BE2C (cell line): ENCODE results near the gene AP1G2.

Experiments
- DNase-seq: peaks from one replicate; pipeline ENCODE4 v3.0.0-alpha.2; 2020
- H3K27me3 ChIP-seq: fragments of 250-450 bp; sonication (Bioruptor Pico); 2 replicates; pipeline ENCODE4 v1.5.1; 2020; ENCODE audit warnings: mild to moderate bottlenecking
- H3K36me3 ChIP-seq: fragments of 250-450 bp; sonication (Bioruptor Pico); 2 replicates; pipeline ENCODE4 v1.5.1; 2020; ENCODE audit warnings: mild to moderate bottlenecking
- H3K4me1 ChIP-seq: fragments of 250-450 bp; sonication (Bioruptor Pico); 2 replicates; pipeline ENCODE4 v1.5.1; 2020
- H3K4me3 ChIP-seq: 2 replicates; pipeline ENCODE4 v1.5.1; 2011; ENCODE audit warnings: low read depth, low read length
- H3K9me3 ChIP-seq: fragments of 250-450 bp; sonication (Bioruptor Pico); 2 replicates; pipeline ENCODE4 v1.5.1; 2020
- CTCF ChIP-seq: IDR thresholded peaks from 2 replicates; pipeline ENCODE4 v1.5.1; 2012; ENCODE audit warnings: mild to moderate bottlenecking, low read depth, low read length

The AP1G2 gene

GRCh38 chr14:23604675-23605170 is 37.1 kb upstream of the AP1G2 start:
- H3K4me3 ChIP-seq, result no peak overlapping the region
- H3K4me1 ChIP-seq, result no peaks in the 10 kb centered on the region
- no peak for TF ChIP-seq CTCF
- H3K9me3 ChIP-seq, result no peaks in the 10 kb centered on the region
- no peaks in the 10 kb centered on the region for H3K36me3 ChIP-seq
- DNase-seq, result no peak
- H3K27me3 ChIP-seq, result peaks cover 8% of the 10 kb centered on the region

GRCh38 chr14:23604148-23604547 is 36.6 kb upstream of the AP1G2 start:
- no peaks in the 10 kb centered on the region for H3K9me3 ChIP-seq
- peaks cover 8% of the 10 kb centered on the region for H3K27me3 ChIP-seq
- H3K4me1 ChIP-seq, result no peaks in the 10 kb centered on the region
- no peak overlapping the region for H3K4me3 ChIP-seq
- TF ChIP-seq CTCF, result no peak
- H3K36me3 ChIP-seq, result no peaks in the 10 kb centered on the region
- DNase-seq, result no peak

- Histone ChIP-seq H3K9me3 (no peaks in the 10 kb centered on the region), H3K27me3 (peaks cover 8% of the 10 kb centered on the region), H3K4me3 (no peak overlapping the region), H3K36me3 (no peaks in the 10 kb centered on the region), H3K4me1 (no peaks in the 10 kb centered on the region)
- DNase-seq, result no peak
- TF ChIP-seq CTCF, result no peak
These were observed 35.5 kb upstream of the AP1G2 start for GRCh38 chr14:23603103-23603502.

- TF ChIP-seq CTCF, result no peak
- no peak overlapping the region for H3K4me3 ChIP-seq
- no peaks in the 10 kb centered on the region for H3K4me1 ChIP-seq
- peaks cover 5% of the 10 kb centered on the region for H3K27me3 ChIP-seq
- no peaks in the 10 kb centered on the region for H3K9me3 ChIP-seq
- no peaks in the 10 kb centered on the region for H3K36me3 ChIP-seq
- no peak for DNase-seq
These were observed 34.8 kb upstream of the AP1G2 start for GRCh38 chr14:23602181-23603095.

GRCh38 chr14:23601845-23602180 is 34.2 kb upstream of the AP1G2 start:
- Histone ChIP-seq H3K36me3 (no peaks in the 10 kb centered on the region), H3K27me3 (no peaks in the 10 kb centered on the region), H3K4me3 (no peak overlapping the region), H3K4me1 (no peaks in the 10 kb centered on the region), H3K9me3 (no peaks in the 10 kb centered on the region)
- no peak for TF ChIP-seq CTCF
- DNase-seq, result no peak

- H3K4me1 ChIP-seq, result no peaks in the 10 kb centered on the region
- no peaks in the 10 kb centered on the region for H3K9me3 ChIP-seq
- no peak for DNase-seq
- H3K4me3 ChIP-seq, result no peak overlapping the region
- no peak for TF ChIP-seq CTCF
- H3K36me3 ChIP-seq, result no peaks in the 10 kb centered on the region
- no peaks in the 10 kb centered on the region for H3K27me3 ChIP-seq
These were observed 33.8 kb upstream of the AP1G2 start for GRCh38 chr14:23601424-23601823.
